SU-DHL-6 (cell line): Measurements from ENCODE around the gene ASCC3.

Experiments
- H2AFZ ChIP-seq: fragments of 200-600 bp; sonication (generic); 2 replicates; pipeline ENCODE4 v1.6.1; 2014; ENCODE audit warnings: low read depth, mild to moderate bottlenecking, moderate library complexity, mixed read lengths, antibody characterized with exemption, low read length; ENCODE audit not compliant: severe bottlenecking
- H3F3A ChIP-seq: fragments of 200-600 bp; shearing (Covaris generic); 2 replicates; pipeline ENCODE4 v1.6.0; 2016; ENCODE audit warnings: antibody characterized with exemption, mild to moderate bottlenecking; ENCODE audit not compliant: insufficient read depth
- H3K27ac ChIP-seq: fragments of 200-600 bp; sonication (generic); 2 replicates; pipeline ENCODE4 v1.5.1; 2016; ENCODE audit warnings: low read depth, mild to moderate bottlenecking, low read length, moderate library complexity, mixed read lengths
- H3K27me3 ChIP-seq: fragments of 200-600 bp; sonication (generic), shearing (Covaris generic); 2 replicates; pipeline ENCODE4 v1.6.0; 2014; ENCODE audit warnings: mild to moderate bottlenecking, low read length
- H3K36me3 ChIP-seq: fragments of 200-600 bp; sonication (generic); 2 replicates; pipeline ENCODE4 v1.6.1; 2014; ENCODE audit warnings: mild to moderate bottlenecking, low read length, mixed read lengths
- H3K4me2 ChIP-seq: fragments of 300-600, 200-600 bp; shearing (Covaris generic), sonication (generic); 2 replicates; pipeline ENCODE4 v1.6.0; 2014; ENCODE audit warnings: low read length, low read depth, mild to moderate bottlenecking; ENCODE audit not compliant: poor library complexity, severe bottlenecking
- H3K4me3 ChIP-seq: fragments of 200-600 bp; sonication (generic); 2 replicates; pipeline ENCODE4 v1.5.1; 2014; ENCODE audit warnings: antibody characterized with exemption, low read length, mild to moderate bottlenecking, mixed read lengths; ENCODE audit not compliant: insufficient read depth, poor library complexity, severe bottlenecking
- H3K79me2 ChIP-seq: fragments of 200-600 bp; sonication (generic); 2 replicates; pipeline ENCODE4 v1.6.1; 2014; ENCODE audit warnings: mild to moderate bottlenecking, low read length, moderate library complexity; ENCODE audit not compliant: insufficient read depth
- H3K9ac ChIP-seq: fragments of 200-600 bp; sonication (generic); 2 replicates; pipeline ENCODE4 v1.7.0; 2014; ENCODE audit warnings: mild to moderate bottlenecking, low read length
- H3K9me2 ChIP-seq: fragments of 200-600 bp; sonication (generic); replicated peaks from 2 replicates; pipeline ENCODE4 v1.6.1; 2014; ENCODE audit warnings: low read length; ENCODE audit not compliant: insufficient read depth
- H3K9me3 ChIP-seq: fragments of 200-600 bp; sonication (generic); 2 replicates; pipeline ENCODE4 v1.6.1; 2014; ENCODE audit warnings: low read length, mixed read lengths; ENCODE audit not compliant: insufficient read depth
- H4K20me1 ChIP-seq: fragments of 200-600 bp; sonication (generic); 2 replicates; pipeline ENCODE4 v1.6.1; 2014; ENCODE audit warnings: low read depth, mild to moderate bottlenecking, antibody characterized with exemption, low read length, moderate library complexity, mixed read lengths
- CTCF ChIP-seq: fragments of 200-600 bp; sonication (generic); IDR thresholded peaks from one replicate; pipeline ENCODE4 v1.5.1; 2017; ENCODE audit warnings: antibody characterized with exemption, mild to moderate bottlenecking, low read length, moderate library complexity; ENCODE audit not compliant: insufficient read depth, poor library complexity, severe bottlenecking
- EZH2phosphoT487 ChIP-seq: fragments of 200-600 bp; sonication (generic), shearing (Covaris generic); conservative IDR thresholded peaks from 2 replicates; pipeline ENCODE4 v1.6.1; 2018; ENCODE audit warnings: mild to moderate bottlenecking, antibody characterized with exemption, low read length, moderate library complexity, mixed read lengths

Gene ASCC3

GRCh38 chr6:100509101-100509500 lies 372.0 kb downstream of the ASCC3 start:
- no peaks in the 10 kb centered on the region; the same call in 1 of the 2 replicates for H4K20me1 ChIP-seq
- no peaks in the 10 kb centered on the region for H3K9me2 ChIP-seq
- H3K4me3 ChIP-seq = no peak overlapping the region
- H3K79me2 ChIP-seq = no peaks in the 10 kb centered on the region
- no peak overlapping the region for H3K4me2 ChIP-seq
- H3K27me3 ChIP-seq = no peaks in the 10 kb centered on the region
- no peak for TF ChIP-seq CTCF
- TF ChIP-seq EZH2phosphoT487 = no peak
- H3K27ac ChIP-seq = no peak overlapping the region
- no peaks in the 10 kb centered on the region for H3F3A ChIP-seq
- H3K9me3 ChIP-seq = no peaks in the 10 kb centered on the region
- H2AFZ ChIP-seq = no peak overlapping the region
- peaks cover 28% of the 10 kb centered on the region for H3K36me3 ChIP-seq
- no peak overlapping the region for H3K9ac ChIP-seq

DNA sequence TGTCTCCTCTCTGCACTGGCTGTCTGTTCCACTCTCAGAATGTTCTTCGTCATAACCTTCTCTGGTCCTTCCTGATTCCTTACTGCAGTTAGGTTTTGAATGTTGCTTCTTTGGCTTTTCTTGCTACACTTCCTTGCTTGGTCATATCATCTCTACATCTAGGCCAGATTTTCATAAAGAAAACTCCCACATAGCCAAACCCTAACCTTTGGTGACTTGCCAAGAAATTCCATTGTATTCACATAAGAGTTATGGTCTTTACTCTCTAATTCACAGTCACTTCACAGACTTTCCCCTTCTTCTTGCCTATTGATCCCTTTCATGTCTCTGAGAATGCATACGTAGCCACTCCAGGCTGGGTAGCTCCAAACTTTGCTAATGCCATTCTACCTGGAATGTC lies 374.5 kb downstream of the ASCC3 start:
- Histone ChIP-seq H4K20me1 (no peaks in the 10 kb centered on the region; the same call in 1 of the 2 replicates), H3K4me3 (no peak overlapping the region), H3F3A (no peaks in the 10 kb centered on the region), H3K27me3 (no peaks in the 10 kb centered on the region), H3K36me3 (0 out of 2 replicates have a peak, but pooled peaks cover 20% of the 10 kb centered on the region), H3K9me2 (no peaks in the 10 kb centered on the region), H3K4me2 (no peak overlapping the region), H3K27ac (no peak overlapping the region), H3K9ac (no peak overlapping the region), H3K79me2 (no peaks in the 10 kb centered on the region), H3K9me3 (no peaks in the 10 kb centered on the region), H2AFZ (no peak overlapping the region)
- no peak for TF ChIP-seq CTCF
- no peak for TF ChIP-seq EZH2phosphoT487

DNA sequence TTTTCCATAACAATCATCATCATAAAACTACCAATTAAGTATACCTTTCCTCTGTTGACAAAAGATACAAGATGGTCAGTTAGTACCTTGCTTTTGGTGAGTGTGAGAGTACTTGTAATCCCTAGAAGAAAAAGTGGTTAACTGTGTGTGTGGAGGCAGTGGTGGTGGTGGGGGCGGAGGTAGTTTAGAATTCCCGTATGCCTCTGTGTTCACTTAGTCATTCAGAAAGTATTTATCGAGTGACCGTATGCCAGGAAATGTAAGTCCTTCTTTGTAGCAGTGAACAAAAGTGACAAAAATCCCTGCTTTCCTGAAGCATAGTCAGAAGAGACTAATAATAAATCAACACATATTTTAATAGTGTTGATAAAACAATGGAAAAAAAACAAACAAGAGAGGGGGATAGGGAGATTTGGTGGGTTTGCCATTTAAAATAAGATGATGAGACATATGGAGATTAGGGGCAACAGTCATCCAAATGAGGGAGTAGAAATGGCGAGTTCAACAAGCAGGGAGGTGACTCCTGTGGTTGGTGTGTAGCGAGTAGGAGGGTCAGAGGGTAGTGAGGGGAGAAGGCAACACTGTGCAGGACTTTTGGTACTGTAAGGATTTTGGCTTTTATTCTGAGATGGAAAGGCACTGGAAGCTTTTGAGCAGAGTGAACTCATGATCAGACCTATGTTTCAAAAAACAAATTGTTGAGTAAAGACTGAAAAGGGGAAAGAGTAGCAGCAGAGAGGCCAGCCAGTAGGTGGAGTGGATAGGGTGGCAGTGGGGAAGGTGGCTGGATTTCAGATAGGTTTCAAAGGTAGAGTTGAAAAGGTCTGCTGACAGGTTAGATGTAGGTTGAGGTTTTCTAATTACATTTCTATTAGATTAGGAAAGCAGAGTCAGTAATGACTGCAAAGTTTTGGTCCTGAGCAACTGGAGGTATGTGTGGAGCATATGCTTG lies 376.1 kb downstream of the ASCC3 start:
- no peak overlapping the region for H3K4me2 ChIP-seq
- no peaks in the 10 kb centered on the region for H3F3A ChIP-seq
- H3K9ac ChIP-seq = no peak overlapping the region
- H3K36me3 ChIP-seq = 0 out of 2 replicates have a peak, but pooled peaks cover 13% of the 10 kb centered on the region
- H3K27me3 ChIP-seq = no peaks in the 10 kb centered on the region
- no peaks in the 10 kb centered on the region; the same call in 1 of the 2 replicates for H4K20me1 ChIP-seq
- no peak overlapping the region for H2AFZ ChIP-seq
- no peaks in the 10 kb centered on the region for H3K79me2 ChIP-seq
- no peak overlapping the region for H3K27ac ChIP-seq
- no peaks in the 10 kb centered on the region for H3K9me2 ChIP-seq
- no peak overlapping the region for H3K4me3 ChIP-seq
- no peaks in the 10 kb centered on the region for H3K9me3 ChIP-seq
- TF ChIP-seq CTCF (no peak), EZH2phosphoT487 (no peak)
